DND-41 (cell line): Measurements from ENCODE around the gene KRT27.

ENCODE experiments used
- EZH2 ChIP-seq: IDR thresholded peaks from 3 replicates; pipeline ENCODE4 v1.6.1; 2012; ENCODE audit warnings: borderline replicate concordance, low read depth, mild to moderate bottlenecking, moderate library complexity, low read length, inconsistent platforms; ENCODE audit not compliant: severe bottlenecking
- TF ChIP-seq, protein P1 (sequence below): IDR thresholded peaks from 2 replicates; pipeline ENCODE4 v1.5.1; 2012; ENCODE audit warnings: borderline replicate concordance, low read length, moderate library complexity, mild to moderate bottlenecking; ENCODE audit not compliant: poor library complexity, severe bottlenecking; ENCODE audit errors: extremely low read depth

DNA sequence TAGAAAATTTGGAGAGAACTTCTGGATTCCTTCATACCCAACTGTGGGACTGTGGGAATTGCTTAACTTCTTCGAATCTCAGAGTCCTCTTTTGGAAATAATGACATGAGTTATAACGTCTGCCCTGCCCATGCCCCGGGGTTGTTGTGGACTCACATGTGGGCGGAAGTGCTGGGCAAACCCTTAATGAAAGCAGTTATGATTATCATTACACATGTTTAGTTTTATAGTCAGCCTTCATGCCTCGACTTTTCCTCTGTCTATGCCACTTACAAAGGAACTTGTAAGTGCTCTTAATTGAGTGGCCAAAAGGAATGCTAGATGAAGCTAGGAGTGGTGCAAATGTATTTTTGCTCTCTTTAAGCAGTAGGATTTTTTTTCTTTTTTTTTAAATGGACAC, 3.9 kb downstream of the KRT27 start:
- TF ChIP-seq, protein P1, sequence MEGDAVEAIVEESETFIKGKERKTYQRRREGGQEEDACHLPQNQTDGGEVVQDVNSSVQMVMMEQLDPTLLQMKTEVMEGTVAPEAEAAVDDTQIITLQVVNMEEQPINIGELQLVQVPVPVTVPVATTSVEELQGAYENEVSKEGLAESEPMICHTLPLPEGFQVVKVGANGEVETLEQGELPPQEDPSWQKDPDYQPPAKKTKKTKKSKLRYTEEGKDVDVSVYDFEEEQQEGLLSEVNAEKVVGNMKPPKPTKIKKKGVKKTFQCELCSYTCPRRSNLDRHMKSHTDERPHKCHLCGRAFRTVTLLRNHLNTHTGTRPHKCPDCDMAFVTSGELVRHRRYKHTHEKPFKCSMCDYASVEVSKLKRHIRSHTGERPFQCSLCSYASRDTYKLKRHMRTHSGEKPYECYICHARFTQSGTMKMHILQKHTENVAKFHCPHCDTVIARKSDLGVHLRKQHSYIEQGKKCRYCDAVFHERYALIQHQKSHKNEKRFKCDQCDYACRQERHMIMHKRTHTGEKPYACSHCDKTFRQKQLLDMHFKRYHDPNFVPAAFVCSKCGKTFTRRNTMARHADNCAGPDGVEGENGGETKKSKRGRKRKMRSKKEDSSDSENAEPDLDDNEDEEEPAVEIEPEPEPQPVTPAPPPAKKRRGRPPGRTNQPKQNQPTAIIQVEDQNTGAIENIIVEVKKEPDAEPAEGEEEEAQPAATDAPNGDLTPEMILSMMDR = no peak
- TF ChIP-seq EZH2 = no peak
